Smooth muscle cell (in vitro differentiated cells): Measurements from ENCODE around the gene NET1. TPM values are rescaled to one million over a fixed set of nuclear protein-coding genes. Genes with fewer than 3 reads are reported as not detected.
"Not testable (repeated sequence)": the region's sequence is repeated elsewhere in the genome, so short reads cannot be mapped to it uniquely, and the experiment has no call there.

Source experiments
- DNase-seq: peaks from one replicate; lab custom pipeline; 2025; ENCODE audit not compliant: unreplicated experiment; lab: John Stamatoyannopoulos, UW
- H2AFZ ChIP-seq: fragments of 200-600 bp; sonication (generic); 2 replicates; pipeline ENCODE4 v1.6.0; 2016; ENCODE audit warnings: antibody characterized with exemption, low read depth, mild to moderate bottlenecking
- H3F3A ChIP-seq: fragments of 200-600 bp; sonication (generic); 2 replicates; pipeline ENCODE4 v1.6.0; 2017; ENCODE audit warnings: antibody characterized with exemption, low read depth
- H3K27ac ChIP-seq: fragments of 200-600 bp; sonication (generic); 2 replicates; pipeline ENCODE4 v1.5.1; 2016; ENCODE audit warnings: low read depth, mild to moderate bottlenecking
- H3K27me3 ChIP-seq: fragments of 200-600 bp; sonication (generic); 2 replicates; pipeline ENCODE4 v1.6.1; 2016; ENCODE audit warnings: low read depth, mild to moderate bottlenecking
- H3K36me3 ChIP-seq: fragments of 200-600 bp; sonication (generic); 2 replicates; pipeline ENCODE4 v1.5.1; 2016; ENCODE audit warnings: low read depth
- H3K4me1 ChIP-seq: fragments of 200-600 bp; sonication (generic); 2 replicates; pipeline ENCODE4 v1.5.1; 2016; ENCODE audit warnings: low read depth
- H3K4me2 ChIP-seq: fragments of 200-600 bp; sonication (generic); 2 replicates; pipeline ENCODE4 v1.6.0; 2016; ENCODE audit warnings: mild to moderate bottlenecking
- H3K4me3 ChIP-seq: fragments of 200-600 bp; sonication (generic); 2 replicates; pipeline ENCODE4 v1.5.1; 2016; ENCODE audit warnings: mild to moderate bottlenecking
- H3K79me2 ChIP-seq: fragments of 200-600 bp; sonication (generic); 2 replicates; pipeline ENCODE4 v1.6.0; 2016; ENCODE audit warnings: low read depth, mild to moderate bottlenecking
- H3K9ac ChIP-seq: fragments of 200-600 bp; sonication (generic); 2 replicates; pipeline ENCODE4 v1.6.0; 2016; ENCODE audit warnings: low read depth
- H3K9me3 ChIP-seq: fragments of 200-600 bp; sonication (generic); replicated peaks from 2 replicates; pipeline ENCODE4 v1.5.1; 2016; ENCODE audit warnings: low read depth
- H4K20me1 ChIP-seq: fragments of 200-600 bp; sonication (generic); 2 replicates; pipeline ENCODE4 v1.6.0; 2016; ENCODE audit warnings: low read depth
- WGBS: methylation state at CpG from one replicate; pipeline ENCODE4 v1.1.7; 2016; ENCODE audit warnings: low lambda C conversion rate; 5-methylcytosine and 5-hydroxymethylcytosine counted together
- polyA plus RNA-seq: library from polyadenylated mRNA; unstranded; fragments of >200 nt; fragmentation: Nextera tagmentation; extraction: Ambion mirVana; gene quantifications from 2 replicates; pipeline ENCODE4 v1.2.1, GENCODE V29; 2016
- total RNA-seq: library from RNA; depleted of rRNA; stranded (reverse); fragments of >200 nt; gene quantifications from 2 replicates; pipeline ENCODE4 v1.2.3, GENCODE V29; 2014
- TF ChIP-seq, protein P1 (sequence below): fragments of 200-600 bp; sonication (generic); IDR thresholded peaks from 2 replicates; pipeline ENCODE4 v1.5.1; 2017; ENCODE audit warnings: borderline replicate concordance, mild to moderate bottlenecking, antibody characterized with exemption; ENCODE audit not compliant: insufficient read depth, poor library complexity, severe bottlenecking

The NET1 gene
- total and polyA plus RNA-seq, 2 experiments from 2014 or later = 49.5 to 123 TPM

DNA sequence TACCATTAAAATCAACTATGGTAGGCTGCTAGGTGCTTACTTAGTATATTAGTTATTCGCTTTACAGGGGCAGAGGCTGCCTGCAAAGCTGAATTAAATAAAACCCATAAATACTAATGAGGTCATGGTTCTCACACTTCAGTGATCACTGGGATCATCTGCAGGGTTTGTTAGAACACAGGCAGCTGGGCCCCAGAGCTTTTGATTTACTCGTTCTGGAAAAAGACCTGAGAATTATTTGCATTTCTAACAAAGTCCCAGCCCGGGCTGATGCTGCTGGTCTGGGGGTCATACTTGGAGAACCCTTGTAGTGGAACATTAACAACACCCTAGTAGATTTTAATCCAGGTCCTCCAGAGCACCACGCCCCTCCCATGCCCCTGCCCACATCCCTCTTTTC, 39.0 kb upstream of the NET1 start:
- Histone ChIP-seq H3K9ac (no peak overlapping the region), H3K79me2 (no peaks in the 10 kb centered on the region), H2AFZ (no peak overlapping the region), H3K4me2 (no peak overlapping the region), H3K36me3 (no peaks in the 10 kb centered on the region), H3K27me3 (no peaks in the 10 kb centered on the region), H3K9me3 (no peaks in the 10 kb centered on the region), H3F3A (peaks cover 9% of the 10 kb centered on the region), H4K20me1 (no peaks in the 10 kb centered on the region), H3K4me3 (no peak overlapping the region), H3K27ac (no peak overlapping the region), H3K4me1 (no peaks in the 10 kb centered on the region)
- DNase-seq = no peak
- TF ChIP-seq, protein P1, sequence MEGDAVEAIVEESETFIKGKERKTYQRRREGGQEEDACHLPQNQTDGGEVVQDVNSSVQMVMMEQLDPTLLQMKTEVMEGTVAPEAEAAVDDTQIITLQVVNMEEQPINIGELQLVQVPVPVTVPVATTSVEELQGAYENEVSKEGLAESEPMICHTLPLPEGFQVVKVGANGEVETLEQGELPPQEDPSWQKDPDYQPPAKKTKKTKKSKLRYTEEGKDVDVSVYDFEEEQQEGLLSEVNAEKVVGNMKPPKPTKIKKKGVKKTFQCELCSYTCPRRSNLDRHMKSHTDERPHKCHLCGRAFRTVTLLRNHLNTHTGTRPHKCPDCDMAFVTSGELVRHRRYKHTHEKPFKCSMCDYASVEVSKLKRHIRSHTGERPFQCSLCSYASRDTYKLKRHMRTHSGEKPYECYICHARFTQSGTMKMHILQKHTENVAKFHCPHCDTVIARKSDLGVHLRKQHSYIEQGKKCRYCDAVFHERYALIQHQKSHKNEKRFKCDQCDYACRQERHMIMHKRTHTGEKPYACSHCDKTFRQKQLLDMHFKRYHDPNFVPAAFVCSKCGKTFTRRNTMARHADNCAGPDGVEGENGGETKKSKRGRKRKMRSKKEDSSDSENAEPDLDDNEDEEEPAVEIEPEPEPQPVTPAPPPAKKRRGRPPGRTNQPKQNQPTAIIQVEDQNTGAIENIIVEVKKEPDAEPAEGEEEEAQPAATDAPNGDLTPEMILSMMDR = no peak
- WGBS = 82% methylated on average over 4 of the region's 4 CpGs

DNA sequence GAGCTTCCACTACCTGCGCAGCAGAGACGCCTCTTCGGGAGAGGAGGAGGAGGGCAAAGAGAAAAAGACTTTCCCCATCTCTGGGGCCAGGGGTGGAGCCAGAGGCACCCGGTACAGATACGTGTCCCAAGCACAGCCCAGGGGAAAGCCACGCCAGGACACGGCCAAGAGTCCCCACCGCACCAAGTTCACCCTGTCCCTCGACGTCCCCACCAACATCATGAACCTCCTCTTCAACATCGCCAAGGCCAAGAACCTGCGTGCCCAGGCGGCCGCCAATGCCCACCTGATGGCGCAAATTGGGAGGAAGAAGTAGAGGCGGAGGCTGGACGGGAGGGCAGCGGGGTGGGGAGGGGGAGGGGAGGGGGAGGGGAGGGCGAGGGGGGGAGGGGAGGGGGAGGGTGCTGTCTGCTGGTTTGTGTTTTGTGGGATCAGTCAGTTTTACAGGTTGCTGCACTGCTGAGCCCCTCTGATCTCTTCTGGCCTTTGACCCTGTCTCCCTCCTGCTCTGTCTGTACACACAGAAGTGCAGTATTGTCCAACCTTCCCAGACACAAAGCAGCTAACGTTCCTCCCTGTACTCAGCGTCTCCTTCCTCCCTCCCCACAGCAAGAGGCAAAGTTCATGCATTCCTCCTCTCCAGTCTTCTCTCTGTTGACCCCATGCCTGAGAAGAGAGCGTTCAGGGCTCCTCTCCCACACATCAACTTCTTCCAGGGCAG, 38.3 kb upstream of the NET1 start:
- TF ChIP-seq, protein P1 = no peak
- H3F3A ChIP-seq = peaks cover 9% of the 10 kb centered on the region
- no peaks in the 10 kb centered on the region for H4K20me1 ChIP-seq
- H3K27ac ChIP-seq = no peak overlapping the region
- H3K4me1 ChIP-seq = no peaks in the 10 kb centered on the region
- WGBS = 93% methylated on average over 17 of the region's 22 CpGs
- no peak overlapping the region for H2AFZ ChIP-seq
- no peak overlapping the region for H3K9ac ChIP-seq
- H3K9me3 ChIP-seq = no peaks in the 10 kb centered on the region
- H3K36me3 ChIP-seq = no peaks in the 10 kb centered on the region
- no peak for DNase-seq
- no peaks in the 10 kb centered on the region for H3K27me3 ChIP-seq
- H3K4me2 ChIP-seq = no peak overlapping the region
- no peaks in the 10 kb centered on the region for H3K79me2 ChIP-seq
- no peak overlapping the region for H3K4me3 ChIP-seq

DNA sequence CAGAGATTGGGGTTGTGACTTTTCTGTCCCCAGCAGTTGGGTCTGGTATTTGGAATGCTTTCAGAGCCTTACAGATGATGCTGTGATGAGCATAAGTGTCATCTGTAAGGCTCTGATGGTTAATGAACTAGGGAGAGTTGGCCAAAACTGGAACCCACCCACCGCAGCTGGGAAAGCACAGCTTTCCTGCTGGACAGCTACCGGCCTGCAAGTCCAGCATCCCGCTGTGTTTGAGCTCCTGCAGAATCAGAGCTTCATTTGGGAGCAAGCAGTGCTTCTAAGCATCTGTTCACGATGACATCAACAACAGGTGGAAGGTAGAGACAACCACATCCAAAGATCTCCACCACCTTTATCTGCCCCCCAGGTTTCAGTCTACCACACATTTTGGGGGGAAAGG, 35.9 kb upstream of the NET1 start:
- Histone ChIP-seq H3K4me3 (no peak overlapping the region), H2AFZ (no peak overlapping the region), H3K4me2 (no peak overlapping the region), H3K27me3 (no peaks in the 10 kb centered on the region), H3K79me2 (no peaks in the 10 kb centered on the region), H3K36me3 (no peaks in the 10 kb centered on the region), H4K20me1 (no peaks in the 10 kb centered on the region), H3K9me3 (no peaks in the 10 kb centered on the region), H3K27ac (no peak overlapping the region), H3F3A (no peaks in the 10 kb centered on the region), H3K9ac (no peak overlapping the region), H3K4me1 (no peaks in the 10 kb centered on the region)
- TF ChIP-seq, protein P1 = no peak
- no peak for DNase-seq
- 73% methylated on average over 4 of the region's 4 CpGs for WGBS

DNA sequence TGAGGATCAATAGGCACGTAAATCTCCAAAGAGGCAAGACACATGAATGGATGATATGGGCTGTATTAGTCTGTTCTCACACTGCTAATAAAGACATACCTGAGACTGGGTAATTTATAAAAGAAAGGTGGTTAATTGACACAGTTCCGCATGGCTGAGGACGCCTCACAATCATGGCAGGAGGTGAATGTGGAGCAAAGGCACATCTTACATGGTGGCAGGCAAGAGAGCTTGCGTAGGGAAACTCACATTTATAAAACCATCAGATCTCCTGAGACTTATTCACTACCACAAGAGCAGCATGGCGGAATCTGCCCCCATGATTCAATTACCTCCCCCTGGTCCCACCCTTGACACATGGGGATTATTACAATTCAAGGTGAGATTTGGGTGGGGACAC, 33.2 kb upstream of the NET1 start:
- H3K4me1 ChIP-seq, H3K9me3 ChIP-seq, H3K27ac ChIP-seq, H2AFZ ChIP-seq, H3K4me2 ChIP-seq, H3K27me3 ChIP-seq, H3K79me2 ChIP-seq, H3K36me3 ChIP-seq, DNase-seq, H3K4me3 ChIP-seq, H3K9ac ChIP-seq, H3F3A ChIP-seq, H4K20me1 ChIP-seq: not testable (repeated sequence)
- WGBS = 94% methylated on average over 5 of the region's 5 CpGs

DNA sequence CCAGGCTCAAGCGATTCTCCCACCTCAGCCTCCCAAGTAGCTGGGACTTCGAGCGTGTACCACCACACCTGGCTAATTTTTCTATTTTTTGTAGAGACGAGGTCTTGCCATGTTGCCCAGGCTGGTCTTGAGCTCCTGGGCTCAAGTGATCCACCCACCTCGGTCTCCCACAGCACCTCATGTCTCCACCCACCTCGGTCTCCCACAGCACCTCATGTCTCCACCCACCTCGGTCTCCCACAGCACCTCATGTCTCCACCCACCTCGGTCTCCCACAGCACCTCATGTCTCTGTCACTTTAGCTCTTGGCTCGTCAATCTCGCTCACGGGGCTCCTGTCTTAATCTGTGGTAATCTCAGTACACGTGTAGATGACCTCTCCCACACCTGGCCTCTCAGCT, 32.0 kb upstream of the NET1 start:
- WGBS = 96% methylated on average over 11 of the region's 12 CpGs
- not testable (repeated sequence) for H3K79me2 ChIP-seq, H2AFZ ChIP-seq

More for the DNA sequence above, 32.0 kb upstream of the NET1 start:
- not testable (repeated sequence) for H3K9ac ChIP-seq, H4K20me1 ChIP-seq, H3K27ac ChIP-seq, H3K36me3 ChIP-seq, DNase-seq, H3K9me3 ChIP-seq, H3K27me3 ChIP-seq, H3F3A ChIP-seq, H3K4me1 ChIP-seq, H3K4me3 ChIP-seq, H3K4me2 ChIP-seq
